ENCODE results near the gene SLC6A3.

Gene SLC6A3
- long read RNA-seq, donor 1 = 0 reads
- long read RNA-seq, donor 2 = 0 reads
- long read RNA-seq, donor 3 = 0 reads
- long read RNA-seq, donor 4 = 0 reads
- long read RNA-seq, donor 5 = 0 reads
- long read RNA-seq, donor 6 = 0 reads
- long read RNA-seq, donor 7 = 0 reads
- long read RNA-seq, donor 8 = 0 reads

- no peak for DNase-seq
Observed at GRCh38 chr5:1445313-1445688, at the start of gene SLC6A3. Gene SLC6A3, minus strand, starts transcription at chr5:1445440. Its CDS starts 2,243 bp downstream, at chr5:1443197.

- no peak for DNase-seq
Observed at GRCh38 chr5:1493941-1494340, 48.7 kb upstream of the SLC6A3 start.

DNA sequence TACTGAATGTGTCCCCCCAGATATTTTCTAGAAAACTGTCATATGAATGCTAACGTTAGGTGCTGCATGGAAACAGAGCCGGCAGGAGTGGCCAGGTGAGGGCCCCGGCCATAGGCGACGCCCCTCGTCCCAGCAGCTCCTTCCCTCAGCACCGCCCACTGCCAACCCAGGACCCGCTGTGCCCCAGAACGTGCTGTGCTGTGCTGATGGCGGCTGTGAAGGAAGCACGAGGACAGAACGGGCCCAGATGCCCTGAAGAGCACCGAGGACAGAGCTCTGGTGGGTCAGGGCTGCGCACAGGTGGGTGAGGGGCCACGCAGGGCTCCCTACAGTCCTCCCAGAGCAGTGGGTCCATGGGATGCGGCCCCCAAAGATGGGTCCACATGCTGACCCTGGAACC lies 48.2 kb upstream of the SLC6A3 start:
- no peak for DNase-seq

DNA sequence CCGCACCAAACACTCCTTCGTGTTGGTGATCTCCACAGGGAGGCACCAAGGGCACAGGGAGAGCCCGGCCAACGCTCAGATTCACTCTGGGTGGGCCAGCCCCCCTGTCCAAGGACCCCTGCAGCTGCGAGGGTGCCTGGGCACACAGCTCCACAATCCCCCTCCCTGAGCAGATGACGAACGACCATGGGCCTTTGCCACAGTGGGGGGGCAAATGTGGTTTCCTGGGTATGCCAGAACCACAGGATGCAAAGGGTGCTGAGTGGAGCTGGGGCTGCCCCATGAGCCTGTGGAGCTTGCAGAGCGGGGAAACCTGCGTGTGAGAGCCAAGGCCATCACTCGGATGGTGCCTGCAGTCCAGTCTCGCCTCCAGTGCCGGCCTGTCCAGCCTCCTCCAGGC lies 47.5 kb upstream of the SLC6A3 start:
- no peak for DNase-seq

DNA sequence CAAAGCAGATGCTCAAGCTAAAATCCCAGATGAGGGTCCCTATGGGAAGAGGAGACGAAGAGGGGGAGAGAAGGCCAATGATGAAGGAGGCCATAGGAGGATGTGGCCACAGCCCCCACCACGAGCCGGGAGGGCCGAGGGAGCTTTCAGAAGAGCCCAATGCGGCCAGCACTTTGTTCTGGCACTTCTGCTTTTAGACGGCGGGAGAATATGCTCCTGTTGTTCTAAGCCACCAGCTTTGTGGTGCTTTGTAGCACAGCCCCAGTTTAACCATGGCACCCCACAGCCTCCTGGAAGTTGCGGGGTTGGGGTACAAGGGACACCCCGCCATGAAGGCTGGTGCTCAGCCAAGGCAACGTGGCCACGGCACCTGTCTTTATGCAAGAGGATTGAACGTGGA lies 45.1 kb upstream of the SLC6A3 start:
- DNase-seq = no peak

DNA sequence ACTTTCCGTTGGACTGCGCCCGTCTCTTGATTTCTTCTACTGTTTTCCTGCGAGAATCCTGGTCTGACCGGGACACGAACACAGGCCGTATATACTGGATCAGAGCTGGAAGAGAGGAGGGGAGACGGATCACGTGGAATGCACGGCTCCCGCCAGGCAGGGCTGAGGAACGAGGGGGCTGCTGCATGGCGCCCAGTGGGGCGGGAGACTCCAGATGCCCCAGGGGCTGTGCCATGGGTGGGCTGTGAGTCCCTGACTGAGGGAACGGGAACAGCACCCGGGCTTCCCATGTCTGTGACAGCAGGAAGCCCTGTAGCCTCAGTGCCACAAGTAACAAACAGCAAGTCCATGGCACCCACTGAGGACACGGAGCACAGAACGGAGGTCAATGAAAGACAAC lies 44.5 kb upstream of the SLC6A3 start:
- DNase-seq = no peak

DNA sequence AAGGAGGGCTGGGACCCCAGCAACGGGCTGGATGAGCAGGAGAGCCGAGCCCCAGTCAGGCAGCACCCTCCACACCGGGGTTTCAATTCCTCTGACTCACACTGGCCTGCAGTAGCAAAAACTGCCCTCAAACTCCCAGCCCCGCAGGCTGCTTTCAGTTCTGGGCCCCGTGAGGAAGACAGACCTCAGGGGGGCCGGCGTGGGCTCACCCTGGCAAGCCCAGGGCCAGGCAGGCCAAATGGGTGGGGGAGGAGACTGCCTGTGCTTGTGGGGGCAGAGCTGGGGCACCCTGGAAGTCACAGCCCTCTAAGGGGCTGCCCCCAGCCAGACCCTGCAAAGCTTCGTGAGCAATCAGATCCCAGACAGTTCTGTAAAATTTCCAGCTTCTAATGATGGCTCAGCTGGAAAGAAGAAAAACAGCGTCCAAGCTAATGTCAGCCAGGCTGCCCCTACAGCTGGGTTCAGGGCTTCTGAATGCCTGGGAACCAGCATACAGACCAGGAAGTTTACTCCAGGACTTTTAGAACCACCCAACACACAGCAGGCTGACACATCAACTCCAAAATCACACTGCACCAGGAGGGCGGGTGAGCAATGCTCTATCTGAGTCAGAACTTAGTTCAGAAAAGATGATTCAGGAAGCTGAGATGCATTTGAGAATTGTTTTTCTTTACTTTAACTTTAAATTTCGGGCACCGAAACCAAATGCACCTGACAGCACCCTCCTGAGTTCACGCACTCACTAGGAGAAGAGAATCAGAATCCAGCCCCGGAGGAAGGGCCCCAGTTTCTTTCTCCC lies 43.8 kb upstream of the SLC6A3 start:
- DNase-seq = no peak

DNA sequence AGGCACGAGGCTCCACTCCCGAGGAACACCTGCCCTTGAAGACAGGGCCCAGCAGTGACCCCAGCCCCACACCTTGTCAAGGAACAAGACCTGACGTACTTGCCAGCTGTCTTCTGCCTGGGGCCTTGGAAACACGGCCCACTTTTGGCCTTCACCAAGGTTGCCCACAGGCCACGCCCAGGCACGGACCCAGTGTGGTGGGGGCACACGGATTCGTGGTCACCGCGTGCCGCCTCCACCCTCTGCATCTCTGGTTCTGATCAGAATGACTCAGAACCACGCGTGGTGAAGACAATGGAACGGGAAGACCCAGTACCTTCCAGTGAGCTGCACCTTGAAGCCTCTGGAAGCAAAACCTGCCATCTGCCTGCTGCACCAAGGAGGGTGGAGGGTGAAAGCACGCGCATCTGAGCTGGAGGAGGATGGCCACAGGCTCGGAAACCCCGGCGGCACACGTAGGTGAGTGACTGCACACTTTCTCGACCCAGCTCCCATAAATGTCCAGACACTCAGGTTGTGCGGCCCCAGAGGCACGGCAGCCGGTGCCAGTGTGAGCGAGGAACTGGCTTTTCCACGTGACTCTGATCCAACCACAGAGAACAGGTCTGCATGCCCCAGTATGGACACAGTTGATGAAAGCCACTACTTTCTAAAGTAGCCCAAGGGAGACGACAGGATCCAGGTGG lies 42.0 kb upstream of the SLC6A3 start:
- DNase-seq = no peak

DNA sequence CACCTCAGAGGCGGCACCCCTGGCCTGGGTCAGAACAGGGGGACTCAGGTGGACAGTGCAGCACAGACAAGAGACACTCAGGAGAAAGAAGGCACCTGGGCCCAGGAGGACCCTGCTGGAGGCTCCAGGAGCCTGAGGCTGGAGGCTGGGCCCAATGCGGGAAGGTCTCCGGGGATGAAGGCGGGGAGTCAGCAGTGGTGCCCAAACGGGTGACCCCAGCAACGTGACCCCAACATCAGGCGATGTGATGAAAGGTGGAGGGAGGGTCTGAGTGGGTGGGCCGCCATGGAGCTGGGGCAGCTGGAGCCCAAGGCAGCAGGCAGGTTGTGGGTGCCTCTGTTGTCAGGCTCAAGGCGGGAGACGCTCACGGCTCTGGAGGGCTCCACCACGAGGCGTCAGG lies 41.0 kb upstream of the SLC6A3 start:
- DNase-seq = no peak

GRCh38 chr5:1485579-1486118 lies 40.4 kb upstream of the SLC6A3 start:
- no peak for DNase-seq

- no peak for DNase-seq
Observed at GRCh38 chr5:1484730-1485578, 39.7 kb upstream of the SLC6A3 start.

- DNase-seq = no peak
Observed at GRCh38 chr5:1483856-1484729, 38.9 kb upstream of the SLC6A3 start.

GRCh38 chr5:1483064-1483463 lies 37.8 kb upstream of the SLC6A3 start:
- no peak for DNase-seq

GRCh38 chr5:1481959-1482331 lies 36.7 kb upstream of the SLC6A3 start:
- no peak for DNase-seq

DNA sequence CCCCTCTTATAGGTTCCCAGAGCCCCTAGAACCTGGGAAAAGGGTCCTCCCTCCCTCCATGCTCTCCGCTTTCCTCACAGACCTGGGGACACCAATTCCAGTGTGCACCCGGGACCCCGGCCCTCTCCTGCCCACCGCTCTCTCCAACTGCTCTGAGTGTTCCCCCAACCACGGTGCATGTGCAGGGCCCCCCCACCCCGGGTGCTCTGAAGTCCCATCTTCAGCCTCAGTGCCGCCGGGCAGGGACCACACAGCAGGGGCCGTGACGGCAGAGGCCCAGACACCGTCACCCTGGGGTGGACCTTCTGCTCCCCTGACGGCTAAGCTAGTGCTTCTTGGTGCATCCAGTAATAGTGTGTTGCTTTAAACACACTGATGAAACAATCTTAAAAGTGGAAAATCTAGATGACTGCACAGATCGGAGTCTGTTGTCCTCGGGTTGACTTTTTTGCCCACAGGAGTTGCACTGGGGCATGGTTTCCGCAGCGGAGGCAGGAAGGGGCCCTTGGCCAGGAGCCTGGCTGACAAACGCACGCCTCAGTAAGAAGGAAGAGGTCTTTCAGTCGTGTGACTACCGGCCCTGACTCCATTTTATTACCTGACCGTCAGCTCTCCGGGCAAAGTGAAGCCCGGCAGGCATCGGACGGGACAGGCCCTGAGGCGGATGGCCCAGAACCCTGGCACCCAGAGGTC lies 36.2 kb upstream of the SLC6A3 start:
- no peak for DNase-seq

DNA sequence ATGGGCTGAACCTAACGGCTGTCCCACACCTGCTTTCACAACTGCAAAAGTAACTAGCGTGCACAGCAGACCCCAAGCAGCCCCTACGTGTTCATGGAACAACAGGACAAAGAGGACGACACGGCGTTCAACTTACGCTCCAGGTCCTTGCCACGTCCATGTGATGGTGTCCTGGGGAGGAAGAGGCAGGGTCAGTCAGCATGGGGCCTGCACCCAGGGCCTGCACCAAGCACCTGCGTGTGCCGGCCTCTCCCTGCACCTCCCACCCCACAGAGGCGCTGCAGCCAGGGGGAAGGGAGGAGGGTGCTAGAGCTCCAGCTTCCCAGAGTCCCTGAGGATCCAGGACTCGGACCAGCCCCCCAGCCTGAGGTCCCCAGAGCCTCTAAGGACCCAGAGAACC lies 35.6 kb upstream of the SLC6A3 start:
- no peak for DNase-seq

DNA sequence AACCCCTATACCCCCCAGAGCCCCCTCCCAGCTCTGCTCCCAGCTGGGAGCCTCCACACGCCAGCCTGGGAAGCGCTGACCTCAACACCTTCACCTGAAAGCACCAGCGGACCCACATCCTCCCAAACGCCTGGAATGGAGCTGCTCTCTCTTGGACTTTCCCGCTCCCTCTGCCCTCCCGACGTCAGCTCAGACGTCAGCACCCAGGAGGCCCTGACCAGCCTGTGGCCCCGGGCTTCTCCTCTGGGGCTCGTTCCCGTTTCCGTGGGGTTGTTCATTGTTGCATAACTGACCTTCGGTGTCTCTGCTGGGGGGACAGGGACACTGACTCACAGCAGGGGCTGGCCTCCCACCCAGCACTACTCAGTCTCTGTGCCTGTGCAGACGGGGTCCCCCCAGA lies 35.0 kb upstream of the SLC6A3 start:
- no peak for DNase-seq

GRCh38 chr5:1479581-1480188 lies 34.4 kb upstream of the SLC6A3 start:
- no peak for DNase-seq

- DNase-seq = no peak
Observed at GRCh38 chr5:1479066-1479465, 33.8 kb upstream of the SLC6A3 start.

- DNase-seq = no peak
Observed at GRCh38 chr5:1478271-1479035, 33.2 kb upstream of the SLC6A3 start.
